A549 treated with Mapracorat at 1 μM for 4 hours (cell line): ENCODE data around the gene ETV6. TPM values are rescaled to one million over a fixed set of nuclear protein-coding genes. Genes with fewer than 3 reads are reported as not detected.

ENCODE experiments used
- total RNA-seq: library from RNA; stranded (reverse); fragments of 200-300 nt; extraction: Qiagen RNA extraction; gene quantifications from 5 replicates; pipeline ENCODE4 v1.2.3, GENCODE V29; 2022

The ETV6 gene
- total RNA-seq = 3.2 to 4.3 TPM (median 3.7 TPM) in 5 replicates

DNA sequence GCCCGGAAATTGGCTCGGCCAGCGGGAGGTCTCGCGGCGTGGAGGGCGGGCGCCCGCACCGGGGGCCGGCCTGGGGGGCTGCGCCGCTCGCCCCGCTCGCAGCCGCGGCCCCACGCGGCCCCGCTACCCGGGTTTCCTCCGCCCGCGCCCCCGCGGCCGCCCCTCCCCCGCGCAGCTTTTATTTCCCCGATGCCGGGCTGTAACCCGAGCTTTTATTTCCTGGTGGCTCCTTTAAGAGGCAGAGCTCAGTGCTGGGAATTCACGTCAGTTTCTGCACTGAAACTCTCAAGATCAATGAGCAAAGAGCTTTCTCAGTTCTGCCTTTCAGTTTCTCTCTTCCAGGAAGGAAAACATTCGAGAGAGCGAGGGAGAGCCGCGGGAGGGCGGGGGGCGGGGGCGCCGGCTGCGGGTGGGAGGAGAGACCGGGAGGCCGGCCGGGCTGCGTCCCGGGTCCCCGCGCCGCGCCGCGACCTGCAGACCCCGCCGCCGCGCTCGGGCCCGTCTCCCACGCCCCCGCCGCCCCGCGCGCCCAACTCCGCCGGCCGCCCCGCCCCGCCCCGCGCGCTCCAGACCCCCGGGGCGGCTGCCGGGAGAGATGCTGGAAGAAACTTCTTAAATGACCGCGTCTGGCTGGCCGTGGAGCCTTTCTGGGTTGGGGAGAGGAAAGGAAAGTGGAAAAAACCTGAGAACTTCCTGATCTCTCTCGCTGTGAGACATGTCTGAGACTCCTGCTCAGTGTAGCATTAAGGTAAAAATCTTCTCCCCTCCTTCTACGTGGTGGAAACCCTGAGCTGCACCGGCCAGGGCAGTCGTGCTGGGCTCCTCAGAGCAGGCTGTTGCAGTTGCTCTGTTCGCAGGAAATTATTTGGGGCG is at the start of gene ETV6:
ETV6 (plus strand) TSS at position 262 of the 873 bp plus-strand sequence; CDS start at position 716, 454 bp downstream.

